ENCODE data around the gene EIF2B2. TPM values are rescaled to one million over a fixed set of nuclear protein-coding genes. Genes with fewer than 3 reads are reported as not detected.

EIF2B2 gene
- total RNA-seq, 1 donor from 2014 or later, result 34.8 TPM

- Histone ChIP-seq H3K27ac (peak overlapping the region; percentile 37), H3K36me3 (peaks cover 75% of the 10 kb centered on the region), H3K9me3 (no peaks in the 10 kb centered on the region), H3K4me3 (no peak overlapping the region), H3K27me3 (no peaks in the 10 kb centered on the region), H3K4me1 (no peaks in the 10 kb centered on the region)
- intact Hi-C loops (cut with DNase I), result no loop called here
- peak; percentile 81 for ATAC-seq
- no peak for TF ChIP-seq CTCF (IDR thresholded peaks at IDR 0.05)
- DNase-seq, result no peak
These were observed 22.4 kb downstream of the EIF2B2 start for GRCh38 chr14:75025082-75025481.

- H3K36me3 ChIP-seq, result peaks cover 75% of the 10 kb centered on the region
These were observed 23.2 kb downstream of the EIF2B2 start for GRCh38 chr14:75025876-75026275.

GRCh38 chr14:75030147-75030546 lies 27.4 kb downstream of the EIF2B2 start:
- Histone ChIP-seq H3K4me1 (no peaks in the 10 kb centered on the region), H3K9me3 (no peaks in the 10 kb centered on the region), H3K36me3 (peaks cover 69% of the 10 kb centered on the region), H3K4me3 (no peak overlapping the region), H3K27ac (no peak overlapping the region), H3K27me3 (no peaks in the 10 kb centered on the region)
- no peak for ATAC-seq
- no peak for DNase-seq
- intact Hi-C loops (cut with DNase I), result no loop called here
- TF ChIP-seq CTCF (IDR thresholded peaks at IDR 0.05), result no peak

More at GRCh38 chr14:75025876-75026275, 23.2 kb downstream of the EIF2B2 start:
- no peaks in the 10 kb centered on the region for H3K9me3 ChIP-seq
- intact Hi-C loops (cut with DNase I), result no loop called here
- H3K27ac ChIP-seq, result peak overlapping the region; percentile 37
- TF ChIP-seq CTCF (IDR thresholded peaks at IDR 0.05), result no peak
- DNase-seq (no peak), ATAC-seq (no peak)
- no peak overlapping the region for H3K4me3 ChIP-seq
- H3K4me1 ChIP-seq, result no peaks in the 10 kb centered on the region
- H3K27me3 ChIP-seq, result no peaks in the 10 kb centered on the region

- no peak for TF ChIP-seq CTCF (IDR thresholded peaks at IDR 0.05)
- Histone ChIP-seq H3K27me3 (no peaks in the 10 kb centered on the region), H3K4me3 (no peak overlapping the region), H3K9me3 (no peaks in the 10 kb centered on the region), H3K27ac (no peak overlapping the region), H3K36me3 (peaks cover 63% of the 10 kb centered on the region), H3K4me1 (no peaks in the 10 kb centered on the region)
- intact Hi-C loops (cut with DNase I), result no loop called here
- ATAC-seq, result no peak
- DNase-seq, result no peak
These were observed 30.2 kb downstream of the EIF2B2 start for GRCh38 chr14:75032939-75033338.

GRCh38 chr14:75040507-75040906 lies 37.8 kb downstream of the EIF2B2 start:
- H3K4me3 ChIP-seq, result no peak overlapping the region
- intact Hi-C loops (cut with DNase I), result no loop called here
- no peaks in the 10 kb centered on the region for H3K27me3 ChIP-seq
- TF ChIP-seq CTCF (IDR thresholded peaks at IDR 0.05), result no peak
- DNase-seq, result no peak
- peak overlapping the region; percentile 38 for H3K27ac ChIP-seq
- peaks cover 18% of the 10 kb centered on the region for H3K4me1 ChIP-seq
- peaks cover 27% of the 10 kb centered on the region for H3K36me3 ChIP-seq
- no peaks in the 10 kb centered on the region for H3K9me3 ChIP-seq
- ATAC-seq, result no peak

- no peak for TF ChIP-seq CTCF (IDR thresholded peaks at IDR 0.05)
- peak overlapping the region; percentile 38 for H3K27ac ChIP-seq
- no peaks in the 10 kb centered on the region for H3K9me3 ChIP-seq
- no peak for ATAC-seq
- H3K4me1 ChIP-seq, result peaks cover 21% of the 10 kb centered on the region
- intact Hi-C loops (cut with DNase I), result no loop called here
- no peaks in the 10 kb centered on the region for H3K27me3 ChIP-seq
- no peak for DNase-seq
- no peak overlapping the region for H3K4me3 ChIP-seq
- H3K36me3 ChIP-seq, result peaks cover 23% of the 10 kb centered on the region
These were observed 38.2 kb downstream of the EIF2B2 start for GRCh38 chr14:75040959-75041358.
